Stimulated activated CD4-positive, alpha-beta T cell treated with anti-CD3 and anti-CD28 coated beads, Interleukin-12 subunit alpha, Interleukin-12 subunit beta, amount 100 ng/mL, for 24 hours (primary cell): Measurements from ENCODE around the gene EPHB1.

Source experiments
- DNase-seq, 2 experiments: peaks; one replicate each; pipeline ENCODE4 v3.0.0-alpha.2; 2020; ENCODE audit warnings: low read depth in 2 of 2

The EPHB1 gene

DNA sequence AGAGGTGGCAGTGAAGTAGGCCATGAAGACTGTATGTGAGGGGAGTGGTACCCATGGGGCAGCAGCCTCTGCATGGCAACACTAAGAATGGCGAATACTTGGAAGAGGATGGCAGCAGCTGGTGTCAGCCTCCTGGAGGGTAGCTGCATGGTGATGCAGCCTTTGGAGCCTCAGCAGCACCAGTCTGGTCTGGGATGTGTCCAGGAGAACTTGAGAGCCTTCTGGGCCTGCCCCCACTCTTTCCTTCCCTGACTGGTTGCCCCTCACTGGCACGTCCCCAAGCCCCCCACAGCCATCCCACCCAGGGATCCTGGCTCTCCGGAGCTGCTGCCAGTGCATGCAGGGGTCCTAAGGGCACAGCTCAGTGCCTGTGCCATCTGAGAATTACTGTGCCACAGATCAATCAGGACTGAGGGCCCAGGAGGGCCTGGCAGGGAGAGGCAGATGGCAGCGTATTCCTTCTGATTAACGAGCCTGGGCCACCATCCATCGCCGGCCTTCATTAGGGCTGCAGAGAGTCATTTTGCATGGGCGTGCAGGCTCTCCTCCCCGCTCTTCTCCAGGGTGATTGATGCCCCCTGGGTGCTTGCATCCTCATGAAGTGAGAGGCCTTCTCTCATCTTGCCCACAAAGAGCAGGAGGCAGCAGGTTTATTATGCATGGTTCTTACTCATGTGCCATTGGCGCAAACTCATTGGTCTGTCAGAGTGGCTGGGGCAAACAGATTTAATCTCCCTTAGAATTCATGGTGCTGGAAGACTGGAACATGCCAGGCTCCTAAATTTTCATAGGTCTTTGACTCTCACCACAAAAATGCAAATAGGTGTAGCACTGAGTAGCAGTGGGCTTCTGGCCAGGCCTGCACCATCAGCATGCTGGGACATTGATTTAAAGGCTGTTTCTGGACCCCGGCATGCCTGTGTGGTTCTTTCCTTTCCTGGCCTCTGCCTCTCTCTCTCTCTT lies 116.8 kb downstream of the EPHB1 start:
- no peak for DNase-seq

DNA sequence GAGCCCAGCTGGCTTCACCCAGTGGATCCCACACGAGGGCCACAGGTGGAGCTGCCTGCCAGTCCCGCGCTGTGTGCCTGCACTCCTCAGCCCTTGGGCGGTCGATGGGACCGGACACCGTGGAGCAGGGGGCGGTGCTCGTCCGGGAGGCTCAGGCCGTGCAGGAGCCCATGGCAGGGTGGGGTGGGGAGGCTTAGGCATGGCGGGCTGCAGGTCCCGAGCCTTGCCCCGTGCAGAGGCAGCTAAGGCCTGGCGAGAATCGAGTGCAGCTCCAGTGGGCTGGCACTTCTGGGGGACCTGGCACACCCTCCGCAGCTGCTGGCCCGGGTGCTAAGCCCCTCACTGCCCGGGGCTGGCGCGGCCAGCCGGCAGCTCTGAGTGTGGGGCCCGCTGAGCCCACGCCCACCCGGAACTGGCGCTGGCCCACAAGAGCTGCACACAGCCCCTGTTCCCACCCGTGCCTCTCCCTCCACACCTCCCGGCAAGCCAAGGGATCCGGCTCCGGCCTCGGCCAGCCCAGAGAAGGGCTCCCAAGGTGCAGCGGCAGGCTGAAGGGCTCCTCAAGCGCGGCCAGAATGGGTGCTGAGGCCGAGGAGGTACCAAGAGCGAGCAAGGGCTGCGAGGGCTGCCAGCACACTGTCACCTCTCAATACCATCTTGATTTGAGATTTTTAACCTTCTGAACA lies 121.4 kb downstream of the EPHB1 start:
- no peak for DNase-seq

DNA sequence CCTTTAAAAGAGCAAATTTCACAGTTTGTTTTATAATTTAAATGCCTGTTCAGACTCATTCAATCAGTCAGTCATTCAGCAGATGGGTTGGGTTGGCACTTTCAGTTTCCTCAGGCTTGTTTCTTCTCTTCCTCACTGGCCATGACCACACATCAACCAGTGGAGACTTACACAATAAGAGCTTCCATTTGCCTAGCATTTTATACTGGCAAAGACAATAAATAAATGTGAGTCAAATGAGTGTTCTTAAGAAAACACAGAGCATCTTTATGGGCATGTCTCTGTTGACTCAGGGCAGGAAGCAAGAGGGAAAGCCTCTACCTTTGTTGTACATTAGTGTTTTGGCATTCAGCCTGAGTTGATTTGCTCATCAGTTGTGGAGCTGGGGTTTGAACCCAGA lies 122.6 kb downstream of the EPHB1 start:
- DNase-seq: no peak

DNA sequence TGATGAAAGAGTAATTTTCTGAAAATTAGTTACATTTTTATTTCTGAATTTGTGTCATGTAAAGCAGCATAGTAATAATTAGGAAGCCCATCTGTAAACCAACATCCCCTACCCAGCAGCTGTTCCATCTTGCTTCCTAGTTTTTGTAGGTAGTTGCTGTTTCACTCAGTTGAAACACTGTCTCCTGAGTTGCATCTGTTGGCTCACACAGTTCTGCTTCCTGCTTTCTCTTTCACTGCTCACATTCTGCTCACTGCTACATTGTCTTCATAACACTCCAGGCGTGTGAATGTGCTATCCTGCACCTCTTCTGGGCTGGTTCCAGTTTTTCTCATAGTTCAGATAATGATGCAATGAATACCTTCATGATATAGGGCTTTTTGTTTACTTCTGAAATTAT lies 123.4 kb downstream of the EPHB1 start:
- DNase-seq: no peak

DNA sequence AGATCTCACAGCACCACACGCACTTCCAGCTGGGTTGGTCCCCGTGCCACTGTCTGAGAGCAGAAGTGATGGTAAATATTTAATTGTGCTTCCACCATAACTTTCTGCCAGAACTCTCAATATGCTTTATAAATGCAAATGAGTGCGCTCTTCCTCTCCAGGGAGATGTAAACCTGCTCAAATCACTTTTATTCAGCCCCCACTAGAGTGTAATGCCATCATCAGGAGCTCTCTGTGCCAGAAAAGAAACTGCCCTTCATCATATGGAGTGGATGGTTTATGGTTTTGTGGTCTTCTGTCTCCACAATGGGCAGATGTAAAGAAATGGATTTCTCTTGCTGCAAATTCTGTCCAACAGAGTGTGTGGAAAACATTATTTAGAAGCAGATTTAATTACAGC lies 127.0 kb downstream of the EPHB1 start:
- DNase-seq: no peak

DNA sequence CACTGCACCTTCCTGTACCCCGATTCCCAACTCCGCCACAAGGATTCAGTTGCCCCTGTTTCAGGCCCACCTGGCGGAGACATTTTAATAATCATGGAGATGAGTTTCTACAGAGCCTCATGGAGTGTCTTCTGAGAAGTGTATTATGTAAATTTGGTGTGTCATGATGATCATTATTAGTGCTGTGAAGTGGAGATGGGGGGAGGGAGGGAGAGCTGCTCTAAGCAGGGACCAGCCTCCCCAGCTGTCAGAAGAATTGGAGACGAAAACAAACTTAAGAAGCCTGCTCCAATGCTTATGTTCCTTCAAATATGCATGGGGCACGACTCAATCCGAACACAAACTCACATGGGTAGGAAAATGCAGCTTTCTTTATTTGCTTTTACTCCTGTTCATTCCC lies 127.8 kb downstream of the EPHB1 start:
- no peak for DNase-seq

DNA sequence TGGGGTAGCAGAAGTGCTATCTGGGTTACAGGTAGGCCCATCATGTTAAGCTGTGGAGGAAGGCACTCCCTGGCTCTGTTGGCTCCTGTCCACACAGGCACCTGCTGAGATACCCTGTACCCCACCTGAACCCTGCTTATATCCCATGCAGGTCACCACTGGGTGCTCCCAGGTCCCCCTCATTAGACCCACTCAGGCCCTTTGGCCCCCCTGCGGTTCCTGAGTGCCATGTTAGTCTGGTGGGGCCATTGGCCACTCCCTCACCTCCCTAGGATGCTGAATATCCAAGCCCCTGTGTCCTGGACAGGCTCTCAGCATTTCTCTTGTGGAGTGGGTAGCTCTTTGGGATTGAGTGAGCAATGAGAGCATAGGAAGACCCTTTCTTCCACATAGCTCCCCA lies 128.2 kb downstream of the EPHB1 start:
- DNase-seq: no peak

DNA sequence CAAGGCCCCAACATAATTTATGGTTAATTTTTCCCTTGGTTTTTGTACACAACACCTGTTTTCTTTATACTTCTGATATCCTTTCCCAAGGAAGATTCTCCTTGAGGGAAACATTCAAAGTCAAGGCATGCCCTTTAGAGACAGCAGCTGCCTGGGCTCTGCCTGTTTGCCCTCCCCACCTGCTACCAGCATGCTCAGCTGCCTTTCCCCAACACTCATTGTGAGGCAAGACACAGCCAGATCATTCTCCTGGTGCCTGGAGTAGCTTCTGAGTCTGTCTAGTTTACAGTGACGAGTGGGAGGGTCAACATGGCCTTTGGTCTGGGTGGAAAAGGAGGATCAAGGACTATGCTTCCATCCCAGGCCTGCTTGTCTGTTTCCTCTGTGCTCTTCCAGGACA lies 132.5 kb downstream of the EPHB1 start:
- no peak for DNase-seq

DNA sequence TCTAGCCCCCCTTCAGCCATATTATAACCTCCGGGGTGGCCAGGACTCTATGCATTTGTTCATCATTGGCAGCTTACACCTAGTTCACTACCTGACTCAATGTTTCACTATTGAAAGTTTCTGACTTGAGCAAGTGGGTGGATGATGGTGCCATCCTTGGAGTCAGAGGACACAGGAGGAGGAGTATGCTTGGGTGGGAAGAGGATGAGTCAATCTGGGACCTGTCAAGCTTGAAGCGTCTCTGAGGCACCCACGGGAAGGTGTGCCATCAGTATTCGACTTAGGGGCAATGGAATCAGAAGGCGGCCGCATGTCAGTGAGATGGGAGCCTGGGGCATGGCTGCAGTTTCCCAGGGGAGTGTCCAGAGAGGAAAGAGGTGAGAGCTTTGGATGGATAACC lies 133.3 kb downstream of the EPHB1 start:
- DNase-seq: no peak

DNA sequence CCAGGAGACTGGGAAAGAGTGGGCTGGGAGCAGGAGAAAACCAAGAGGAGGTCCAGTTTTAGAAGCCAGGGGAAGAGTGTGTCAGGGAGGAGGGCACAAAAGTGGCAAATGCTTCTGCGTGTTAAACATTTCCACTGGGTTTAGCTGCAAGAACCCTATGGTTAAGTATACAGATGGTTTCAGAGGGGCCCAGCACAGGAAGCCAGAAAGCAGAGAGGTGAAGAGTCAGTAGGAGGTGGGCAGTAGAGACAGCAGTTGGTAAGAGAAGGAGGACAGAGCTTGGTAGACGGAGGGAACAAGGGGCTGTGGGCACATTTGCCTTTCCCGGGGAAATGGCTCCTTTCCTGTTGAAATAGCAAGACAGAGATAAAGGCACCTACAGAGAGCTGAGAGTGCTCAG lies 133.8 kb downstream of the EPHB1 start:
- no peak for DNase-seq

DNA sequence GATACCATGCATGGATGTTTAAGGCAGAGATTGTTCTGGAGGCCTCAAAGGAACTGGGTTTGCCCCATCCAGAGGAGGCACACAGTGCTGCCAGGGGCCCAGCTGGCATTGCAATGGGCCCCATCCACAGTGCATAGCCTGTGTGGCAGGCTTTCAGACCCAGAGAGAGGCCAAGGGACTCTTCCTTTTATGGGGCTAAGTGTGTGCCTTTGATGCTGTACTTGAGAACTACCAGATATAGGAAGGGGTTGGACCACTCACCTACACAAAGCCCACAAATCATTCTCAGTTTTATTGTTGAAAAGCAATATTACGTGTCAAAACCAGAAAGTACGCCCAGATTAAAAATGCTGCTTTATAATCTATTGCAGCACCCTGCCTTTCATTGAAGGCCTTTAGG lies 134.9 kb downstream of the EPHB1 start:
- no peak for DNase-seq

DNA sequence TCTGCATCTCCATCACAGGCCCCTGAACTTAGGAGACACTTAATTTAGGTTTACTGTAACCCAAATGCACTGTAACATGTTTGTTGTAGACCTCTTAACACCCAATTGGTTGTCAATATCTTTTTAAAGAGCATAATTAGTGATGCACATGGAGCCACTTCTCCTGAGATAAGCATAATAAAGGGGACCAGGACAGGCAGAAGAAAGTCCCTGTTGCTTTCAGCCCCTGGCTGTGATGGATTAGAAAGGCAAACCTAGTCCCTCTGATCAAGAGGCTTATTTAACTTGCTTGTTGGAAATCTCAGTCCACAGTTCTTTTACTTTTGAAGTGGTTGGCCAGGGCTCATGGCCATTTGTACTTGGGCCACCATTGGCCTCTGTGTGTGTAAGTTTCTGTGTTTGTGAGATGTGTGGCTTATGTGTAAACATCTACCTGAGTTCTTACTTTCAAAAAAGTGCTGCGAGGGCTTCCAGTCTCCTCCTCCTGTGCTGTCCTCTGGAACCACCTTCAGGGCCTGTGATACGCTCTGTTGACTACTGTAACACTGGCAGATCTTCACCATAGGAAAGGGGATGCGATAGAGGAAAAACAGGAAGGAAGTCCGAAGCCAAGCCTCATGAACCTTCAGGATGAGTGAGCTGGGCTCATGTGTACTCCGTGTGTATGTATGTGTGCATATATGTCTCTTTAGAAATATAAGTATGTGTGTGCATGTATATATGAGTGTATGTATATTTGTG lies 136.2 kb downstream of the EPHB1 start:
- no peak for DNase-seq

DNA sequence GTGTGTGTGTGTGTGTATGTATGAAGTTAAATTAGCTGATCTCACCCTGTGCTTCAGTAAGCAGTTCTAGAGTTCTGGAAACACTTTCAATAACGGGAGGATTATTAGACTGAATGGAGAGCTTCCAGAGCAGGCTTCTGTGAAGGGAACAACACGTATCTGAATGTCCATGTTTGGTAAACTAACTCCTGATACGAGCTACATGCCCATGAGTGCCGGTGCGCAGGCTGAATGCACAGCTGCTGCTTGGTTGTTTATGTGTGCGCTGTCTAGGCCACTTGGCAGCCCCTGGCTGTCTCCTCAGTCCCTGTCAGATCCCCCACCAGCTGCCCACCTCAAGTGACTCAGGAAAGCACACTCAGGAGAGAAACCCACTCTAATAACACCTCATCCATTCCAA lies 137.0 kb downstream of the EPHB1 start:
- DNase-seq: no peak

DNA sequence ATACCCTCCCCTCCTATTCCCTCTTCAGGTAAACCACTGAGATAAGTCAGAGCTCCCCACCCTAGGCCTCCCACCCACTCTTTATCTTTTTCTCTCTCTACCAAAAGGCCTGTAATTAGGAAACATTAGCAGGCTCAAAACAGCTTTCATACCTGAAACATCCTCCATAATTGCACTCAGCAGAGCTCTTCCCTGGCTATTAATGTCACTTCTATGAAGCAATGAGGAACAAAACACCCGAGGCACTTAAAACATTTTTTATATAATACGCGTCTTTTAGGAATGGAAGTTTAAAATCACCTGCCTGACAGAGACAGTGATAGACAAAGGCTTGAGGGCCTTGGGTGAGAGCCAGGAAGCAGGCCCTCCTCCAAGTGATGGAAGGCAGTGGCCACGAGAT lies 138.9 kb downstream of the EPHB1 start:
- DNase-seq: no peak

DNA sequence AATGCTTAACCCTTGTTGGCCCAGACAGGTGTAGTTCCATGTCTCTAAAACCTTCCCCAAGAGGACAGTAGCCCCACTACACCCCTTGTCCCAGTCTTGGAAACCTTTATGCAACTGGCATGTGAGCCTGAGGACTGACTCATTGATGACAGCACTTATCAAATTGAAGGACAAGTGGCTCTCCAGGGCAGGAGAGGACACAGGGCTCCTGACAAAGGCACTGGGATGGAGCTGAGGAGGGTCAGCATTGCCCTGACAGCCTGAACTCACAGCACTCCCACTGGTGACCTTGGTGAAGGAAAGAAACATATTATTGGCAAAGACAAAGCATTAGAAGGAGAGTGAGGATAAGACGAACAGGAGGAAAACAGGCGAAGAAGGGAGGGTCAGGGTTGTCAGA lies 139.9 kb downstream of the EPHB1 start:
- no peak for DNase-seq

DNA sequence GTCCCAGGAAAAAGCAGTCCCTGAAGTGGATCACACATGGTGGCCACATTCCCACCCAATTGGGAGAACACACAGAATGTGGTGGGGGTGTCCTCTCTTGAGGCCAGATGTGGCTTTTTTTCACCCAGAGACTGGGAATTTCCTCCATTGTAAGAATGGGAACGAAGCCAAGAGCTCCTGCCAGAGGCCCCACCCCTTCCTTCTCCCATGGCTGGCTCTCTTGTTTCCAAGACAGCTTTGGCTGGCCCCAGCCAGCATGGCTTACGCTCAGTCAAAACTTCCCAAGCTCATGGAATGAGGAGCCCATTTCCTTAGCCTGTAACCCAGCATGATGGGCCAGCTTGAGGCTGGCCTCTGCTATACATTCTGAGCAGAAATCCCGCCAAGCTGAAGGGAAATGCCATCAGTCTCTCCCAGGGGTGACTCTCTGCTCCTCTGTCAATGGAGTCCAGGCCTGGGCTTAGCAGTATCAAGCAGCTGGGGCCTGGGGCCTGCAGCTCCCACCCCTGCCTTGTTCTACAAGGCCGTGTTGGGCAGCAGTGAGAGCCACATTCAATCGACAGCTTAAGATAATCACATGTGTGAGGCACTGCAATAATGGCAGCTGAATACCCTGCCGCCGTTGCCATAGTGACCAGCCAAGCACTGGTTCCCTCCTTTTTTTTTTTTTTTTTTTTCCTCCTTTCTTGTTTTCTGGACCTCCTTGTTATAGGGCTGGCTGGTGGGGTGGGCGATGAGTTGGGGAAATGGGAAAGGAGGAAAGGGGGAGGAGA lies 142.4 kb downstream of the EPHB1 start:
- DNase-seq: no peak

DNA sequence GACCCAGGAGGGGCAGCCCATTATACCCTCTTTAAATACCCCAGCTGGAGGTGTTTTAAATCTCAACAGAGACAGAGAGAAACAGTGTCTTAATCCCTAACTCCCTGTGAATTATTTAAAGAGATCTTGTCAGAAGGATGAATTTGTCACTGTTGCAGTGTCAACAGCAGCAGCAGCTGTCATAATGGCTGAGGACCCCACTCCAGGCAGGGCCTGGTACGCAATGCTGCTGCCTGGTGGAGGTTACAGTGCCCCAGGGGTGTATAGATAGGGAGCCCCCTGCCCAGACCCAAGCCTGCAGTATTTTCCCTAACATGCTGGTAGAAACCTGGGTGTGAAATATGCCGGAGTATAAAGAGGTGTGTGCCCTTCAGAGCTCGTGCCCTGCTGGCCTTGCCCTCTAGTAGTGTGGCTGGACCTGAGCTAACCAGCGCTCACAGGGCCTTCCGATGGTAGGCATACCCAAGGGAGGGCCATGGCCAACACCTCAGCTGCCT lies 143.0 kb downstream of the EPHB1 start:
- no peak for DNase-seq

DNA sequence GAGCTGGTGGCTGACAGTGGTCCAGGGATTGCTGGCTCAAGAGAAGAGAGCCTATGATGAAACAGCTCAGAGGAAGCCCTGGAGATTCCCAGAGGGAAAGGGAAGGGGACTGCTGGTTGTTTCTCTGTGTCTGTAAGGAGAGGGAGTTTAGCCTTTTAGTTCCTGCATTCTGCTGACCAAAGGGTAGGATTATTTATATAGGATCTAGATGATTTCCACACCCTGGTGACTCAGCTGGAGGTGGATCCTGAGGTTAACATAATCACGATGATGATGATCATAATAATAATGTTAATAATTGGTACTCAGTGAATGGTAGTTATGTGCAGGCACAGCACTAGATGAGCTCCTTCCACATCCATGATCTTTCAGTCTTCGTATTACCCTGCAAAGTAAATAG lies 144.9 kb downstream of the EPHB1 start:
- DNase-seq: no peak

DNA sequence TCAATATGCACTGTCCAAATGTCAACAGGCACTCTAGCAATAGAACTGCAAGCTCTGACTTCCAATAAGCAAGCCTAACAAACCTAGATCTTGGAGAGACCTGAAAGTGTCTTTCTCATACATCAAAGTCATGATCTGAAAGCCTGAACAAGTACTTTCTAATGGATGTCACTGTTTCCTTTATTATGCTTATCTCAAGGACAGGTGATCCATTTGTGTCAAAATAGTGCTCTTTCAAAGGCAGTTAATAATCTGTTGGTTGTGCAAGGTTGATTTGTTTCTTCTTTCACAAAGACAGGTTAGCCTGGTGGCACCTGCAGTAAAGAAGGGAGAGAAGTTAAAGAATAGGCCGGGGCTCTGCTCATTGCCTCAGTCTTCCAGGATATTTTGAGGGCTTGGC lies 146.8 kb downstream of the EPHB1 start:
- no peak for DNase-seq

DNA sequence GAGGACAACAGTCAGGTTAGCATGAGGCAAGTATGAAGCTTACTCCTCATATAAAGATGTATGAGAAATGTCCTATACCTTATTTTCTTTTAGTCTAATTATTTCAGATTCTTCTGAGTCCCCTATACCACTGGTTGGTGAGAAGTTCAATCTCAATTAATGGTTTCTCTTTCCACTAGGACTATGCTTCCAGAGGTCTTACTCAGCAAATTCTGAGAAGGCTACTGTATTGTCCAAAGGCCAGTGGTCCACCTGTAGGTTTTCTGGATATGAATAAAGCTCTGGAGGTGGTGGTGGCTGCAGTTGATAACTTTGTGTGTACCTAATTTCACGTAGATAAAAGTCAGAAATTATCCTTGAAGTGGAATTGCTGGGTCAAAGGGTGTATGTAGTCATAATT lies 149.4 kb downstream of the EPHB1 start:
- no peak for DNase-seq

DNA sequence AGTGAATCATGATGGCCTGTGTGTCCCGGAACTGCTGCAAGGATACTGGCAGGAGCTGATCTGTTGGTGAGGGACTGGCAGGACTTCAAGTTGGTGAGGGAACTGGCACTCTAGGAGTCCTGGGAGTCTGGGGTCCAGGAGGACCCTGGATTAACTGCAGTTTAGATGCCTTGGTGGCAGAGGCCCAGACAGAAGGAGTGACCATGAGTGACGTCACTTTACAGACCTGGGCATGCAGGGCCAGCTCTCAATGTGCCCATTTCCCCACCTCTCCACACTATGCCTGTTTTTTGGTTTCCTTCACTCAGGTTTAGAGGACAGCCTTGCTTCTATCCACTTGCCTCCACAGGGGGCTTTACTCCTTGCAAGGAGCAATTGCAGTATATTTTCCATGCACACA lies 154.1 kb downstream of the EPHB1 start:
- no peak for DNase-seq

DNA sequence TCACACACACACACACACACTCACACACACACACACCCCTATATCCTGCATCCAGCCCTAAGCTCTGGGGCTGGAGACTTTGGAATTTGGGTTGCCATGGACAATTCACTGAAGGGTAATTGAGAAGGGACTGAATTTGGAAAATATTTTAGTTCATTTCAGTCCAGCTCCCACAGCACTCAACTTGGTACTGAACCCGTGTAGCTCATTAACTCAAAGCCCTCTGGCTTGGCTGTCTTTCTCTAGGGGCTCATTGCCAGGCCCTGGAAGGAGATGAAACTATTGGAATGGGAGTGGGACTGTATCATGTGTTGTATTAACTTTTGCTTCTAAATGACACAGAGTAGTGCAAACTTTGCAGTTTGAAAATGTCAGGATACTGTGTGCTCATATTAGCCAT lies 157.3 kb downstream of the EPHB1 start:
- DNase-seq: no peak
